ENCODE measurements around the gene PGRMC2. TPM values are rescaled to one million over a fixed set of nuclear protein-coding genes. Genes with fewer than 3 reads are reported as not detected.

PGRMC2 gene
- polyA plus RNA-seq, 3 donors = 22.2 to 62.1 (median 44.0) TPM

DNA sequence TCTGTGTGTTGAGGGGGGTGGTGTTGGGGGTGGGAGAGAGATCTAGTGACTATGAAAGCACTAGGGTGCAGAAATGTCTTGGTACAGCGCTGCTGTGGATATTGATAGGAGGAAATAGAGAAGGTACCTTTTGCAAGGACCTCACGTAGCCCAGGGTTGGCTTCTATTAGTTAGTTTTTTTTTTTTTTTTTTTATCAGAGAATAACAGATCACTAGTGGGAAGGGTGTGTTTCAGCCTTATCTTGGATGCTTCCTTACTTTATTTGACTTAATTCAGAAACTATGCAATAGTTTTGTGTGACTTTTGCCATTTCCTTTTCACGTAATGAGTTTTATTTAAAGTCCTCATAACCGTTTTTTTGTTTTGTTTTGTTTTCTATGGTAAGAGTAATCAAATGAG lies 16.4 kb upstream of the PGRMC2 start:
- no peak overlapping the region for H3K27ac ChIP-seq (ENCODE audit: low read depth, low read length)
- WGBS, 3 donors = 58 to 85% (median 65%) methylated on average over 4 of the region's 4 CpGs

DNA sequence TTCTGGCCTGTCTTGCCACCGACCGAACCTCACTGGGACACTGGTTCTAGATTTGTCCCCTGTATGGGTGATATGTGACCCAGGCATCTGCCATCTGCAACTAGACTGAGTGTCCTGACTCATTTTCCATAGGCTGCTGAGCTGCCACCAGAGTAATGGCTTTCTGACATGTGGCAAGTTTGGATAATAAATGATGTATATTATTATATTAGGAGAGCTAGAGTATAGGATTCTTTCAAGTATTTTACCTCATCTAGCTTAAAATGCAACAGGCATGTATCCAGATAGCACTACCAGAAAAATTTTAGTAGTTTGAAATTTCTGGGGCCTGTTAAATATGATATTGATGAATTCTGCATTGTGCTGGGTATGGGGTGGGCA lies 15.8 kb upstream of the PGRMC2 start:
- no peak overlapping the region for H3K27ac ChIP-seq (ENCODE audit: low read depth, low read length)
- WGBS, 3 donors = 91 to 97% (median 95%) methylated on average over 2 of the region's 2 CpGs

DNA sequence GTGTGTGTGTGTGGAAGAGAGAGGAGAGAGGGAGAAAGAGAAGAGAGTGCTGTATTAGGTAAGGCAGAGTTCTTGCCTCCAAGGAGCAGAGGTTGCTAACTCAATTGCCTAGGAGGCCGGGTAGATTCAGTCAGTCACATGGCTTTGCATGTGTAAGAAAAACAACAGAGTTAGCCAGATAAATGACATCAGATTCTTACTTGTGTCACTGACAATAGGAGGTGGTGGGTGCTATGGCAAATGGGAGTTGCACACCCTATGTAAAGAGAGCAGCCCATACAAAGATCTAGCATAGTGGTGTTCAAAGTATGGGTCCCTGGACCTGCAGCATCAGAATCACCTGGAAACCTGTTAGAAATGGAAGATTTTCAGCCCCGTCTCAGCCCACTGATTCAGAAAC lies 14.4 kb upstream of the PGRMC2 start:
- no peak overlapping the region for H3K27ac ChIP-seq (ENCODE audit: low read depth, low read length)
- 67 to 92% (median 88%) methylated on average over 2 of the region's 2 CpGs for WGBS, 3 donors

DNA sequence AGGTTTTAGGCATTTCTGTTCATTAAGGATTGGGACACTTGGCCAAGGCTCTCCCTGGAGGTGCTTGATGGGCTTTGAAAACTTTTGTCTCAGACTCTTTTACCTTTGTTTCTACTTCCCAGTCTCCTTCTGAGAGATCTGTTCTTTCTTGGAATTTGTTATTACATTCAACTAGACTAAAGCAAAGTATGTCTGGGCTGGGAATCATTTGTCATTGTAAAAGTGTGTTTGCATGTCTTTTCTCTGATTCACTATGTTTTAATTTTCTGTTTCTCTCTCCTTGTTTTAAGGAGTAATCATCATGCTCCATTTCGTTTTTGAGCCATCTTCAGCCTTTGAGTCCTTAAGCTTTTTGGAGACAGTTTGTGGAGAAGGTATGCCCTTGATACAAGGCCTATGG lies 12.2 kb upstream of the PGRMC2 start:
- H3K27ac ChIP-seq (ENCODE audit: low read depth, low read length) = no peak overlapping the region
- 76 to 91% (median 79%) methylated on average over 1 of the region's 1 CpG for WGBS, 3 donors

DNA sequence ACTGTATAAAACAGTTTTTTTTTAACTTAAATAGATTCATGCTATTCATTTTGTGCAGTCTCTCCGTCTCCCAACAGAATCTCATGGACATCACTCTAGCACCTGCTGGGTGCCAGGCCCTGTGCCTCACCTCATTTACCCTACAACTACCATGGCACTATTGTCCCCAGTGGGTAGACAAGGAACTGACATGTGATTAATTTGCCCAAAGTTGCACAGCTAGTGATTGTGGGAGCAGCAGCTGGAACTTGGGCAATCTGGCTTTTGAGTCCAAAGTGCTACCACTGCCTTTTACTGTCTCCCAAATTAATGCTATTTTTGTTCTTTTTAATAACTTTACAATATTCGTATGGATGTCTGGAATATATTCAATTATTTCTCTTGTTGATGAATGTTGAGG lies 11.2 kb upstream of the PGRMC2 start:
- H3K27ac ChIP-seq (ENCODE audit: low read depth, low read length) = no peak overlapping the region
- WGBS, 3 donors = 67 to 90% (median 88%) methylated on average over 2 of the region's 2 CpGs

DNA sequence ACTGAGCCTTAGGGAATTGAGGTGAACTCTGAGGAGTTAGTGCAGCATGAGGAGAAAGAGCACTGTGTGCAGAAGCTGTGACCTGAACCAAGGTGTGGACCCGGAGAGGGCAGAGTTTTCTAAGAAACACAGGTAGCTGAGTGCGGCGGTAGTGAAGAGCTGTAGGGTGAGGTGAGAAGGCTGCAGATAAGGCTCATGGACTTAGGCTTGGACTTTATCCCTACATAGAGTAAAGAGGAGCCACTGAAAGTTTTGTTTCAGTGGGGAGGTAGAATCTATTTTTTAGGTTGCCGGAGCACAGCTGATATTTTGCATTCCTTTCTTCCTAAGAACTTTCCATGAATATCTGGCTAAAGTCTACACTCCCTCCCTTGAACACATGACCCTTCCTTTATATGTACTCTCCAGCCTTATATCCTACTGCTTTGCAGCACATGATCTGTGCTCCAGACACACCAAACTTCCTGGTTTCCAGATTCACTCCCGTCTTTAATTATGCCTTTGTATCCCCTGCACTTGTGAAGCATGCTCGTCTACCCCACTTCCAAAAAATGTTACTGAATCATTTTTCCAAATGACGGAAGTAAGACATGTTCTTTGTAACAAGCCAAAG lies 10.6 kb upstream of the PGRMC2 start:
- no peak overlapping the region for H3K27ac ChIP-seq (ENCODE audit: low read depth, low read length)
- WGBS, 3 donors = 56 to 93% (median 91%) methylated on average over 7 of the region's 7 CpGs

DNA sequence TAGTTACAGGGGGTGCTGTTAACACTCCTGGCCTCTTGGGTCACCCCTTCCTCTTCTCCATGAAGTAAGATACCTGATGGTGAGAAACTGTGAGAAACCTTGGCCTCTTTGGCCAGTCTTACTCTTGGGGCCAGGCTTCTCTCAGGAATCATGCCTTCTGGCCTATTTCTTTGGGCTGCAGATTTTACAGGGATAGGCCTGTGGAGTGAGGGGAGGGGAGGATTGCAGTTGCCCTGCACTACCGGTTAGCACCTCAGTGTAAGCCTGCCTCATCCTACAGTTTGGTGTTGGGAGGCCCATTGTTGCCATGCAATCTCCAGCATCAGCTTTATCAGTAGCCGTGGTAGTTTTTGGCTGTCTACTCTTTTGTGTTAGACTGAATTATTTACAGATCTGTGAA lies 7.6 kb upstream of the PGRMC2 start:
- 61 to 86% (median 69%) methylated on average over 2 of the region's 2 CpGs for WGBS, 3 donors
- no peak overlapping the region for H3K27ac ChIP-seq (ENCODE audit: low read depth, low read length)

DNA sequence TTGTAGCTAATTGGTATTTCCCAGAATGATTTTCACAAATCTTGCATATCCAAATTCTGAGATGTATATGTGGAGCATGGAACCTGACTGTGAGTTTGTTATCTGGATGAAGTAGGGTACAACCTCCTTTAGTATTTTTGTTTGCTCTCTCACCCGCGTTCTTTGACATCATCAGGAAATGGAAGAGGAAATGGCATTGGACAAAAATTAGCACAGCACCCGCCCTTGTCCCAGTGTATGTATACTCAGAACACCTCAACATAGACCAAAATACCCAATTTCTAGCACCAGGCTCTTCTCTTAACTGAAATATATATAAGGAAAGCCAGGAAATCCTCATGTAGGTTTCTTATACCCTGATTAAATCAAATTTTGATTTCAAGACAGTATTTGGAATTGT lies 6.9 kb upstream of the PGRMC2 start:
- 45 to 77% (median 52%) methylated on average over 3 of the region's 3 CpGs for WGBS, 3 donors
- H3K27ac ChIP-seq (ENCODE audit: low read depth, low read length) = no peak overlapping the region

DNA sequence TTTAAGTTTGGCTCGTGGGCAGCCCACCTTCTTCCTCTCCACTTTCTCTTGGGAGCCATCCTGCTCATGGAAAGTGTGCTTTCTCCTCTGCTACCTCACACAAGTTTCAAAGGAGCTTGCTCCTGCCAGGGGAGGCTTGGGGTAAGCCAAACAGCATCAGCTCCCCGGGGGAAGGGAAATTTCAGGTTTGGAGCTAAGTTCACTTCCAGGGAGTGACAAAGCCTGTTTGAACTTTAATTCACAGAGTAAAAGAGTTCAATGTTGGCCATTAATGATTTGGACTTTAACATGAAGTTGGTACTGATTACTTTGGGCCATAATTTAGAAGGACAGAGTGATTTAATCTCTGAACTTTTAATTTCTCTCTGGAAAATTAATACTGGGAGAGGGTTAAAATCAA lies 4.7 kb upstream of the PGRMC2 start:
- 78 to 85% (median 83%) methylated on average over 2 of the region's 2 CpGs for WGBS, 3 donors
- H3K27ac ChIP-seq (ENCODE audit: low read depth, low read length) = no peak overlapping the region

DNA sequence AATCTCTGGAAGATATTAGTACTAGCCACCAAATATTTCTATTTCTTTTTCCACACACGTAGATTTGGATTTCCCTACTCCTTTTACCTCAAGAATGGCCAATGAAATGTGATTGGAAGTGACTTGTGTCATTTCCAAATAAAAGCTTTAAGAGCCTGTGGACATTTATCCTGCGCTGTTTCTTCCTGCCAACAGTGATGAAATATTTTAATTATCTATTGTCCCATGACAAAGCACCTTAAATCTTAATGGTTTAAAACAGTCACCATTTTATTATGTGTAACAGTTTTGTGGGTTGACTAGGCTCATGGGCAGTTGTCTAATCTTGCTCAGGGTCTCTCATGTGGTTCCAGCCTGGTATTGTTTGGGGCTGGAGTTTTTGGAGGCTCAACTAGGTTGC lies 3.5 kb upstream of the PGRMC2 start:
- no peak overlapping the region for H3K27ac ChIP-seq (ENCODE audit: low read depth, low read length)
- 80 to 94% (median 87%) methylated on average over 2 of the region's 2 CpGs for WGBS, 3 donors

DNA sequence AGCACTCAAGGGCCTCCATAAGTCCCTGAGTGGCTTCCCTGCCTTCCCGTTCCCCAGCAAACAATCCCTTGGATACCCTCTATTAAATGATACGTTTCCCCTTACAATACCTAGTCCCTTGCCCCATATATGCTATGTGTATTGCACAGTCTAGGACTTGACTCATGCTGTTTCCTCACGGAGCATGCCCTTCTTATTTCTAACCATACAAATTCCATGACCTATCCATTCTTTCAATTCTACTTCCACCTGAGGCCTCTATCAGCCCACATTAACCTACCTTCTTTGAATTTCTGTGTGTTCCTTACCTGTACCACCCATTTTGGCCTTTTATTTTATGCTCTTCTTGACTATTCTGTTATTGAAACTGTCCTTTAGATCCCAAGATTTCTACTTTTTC lies 2.9 kb upstream of the PGRMC2 start:
- WGBS, 3 donors = 92 to 96% (median 95%) methylated on average over 3 of the region's 3 CpGs
- H3K27ac ChIP-seq (ENCODE audit: low read depth, low read length) = no peak overlapping the region

DNA sequence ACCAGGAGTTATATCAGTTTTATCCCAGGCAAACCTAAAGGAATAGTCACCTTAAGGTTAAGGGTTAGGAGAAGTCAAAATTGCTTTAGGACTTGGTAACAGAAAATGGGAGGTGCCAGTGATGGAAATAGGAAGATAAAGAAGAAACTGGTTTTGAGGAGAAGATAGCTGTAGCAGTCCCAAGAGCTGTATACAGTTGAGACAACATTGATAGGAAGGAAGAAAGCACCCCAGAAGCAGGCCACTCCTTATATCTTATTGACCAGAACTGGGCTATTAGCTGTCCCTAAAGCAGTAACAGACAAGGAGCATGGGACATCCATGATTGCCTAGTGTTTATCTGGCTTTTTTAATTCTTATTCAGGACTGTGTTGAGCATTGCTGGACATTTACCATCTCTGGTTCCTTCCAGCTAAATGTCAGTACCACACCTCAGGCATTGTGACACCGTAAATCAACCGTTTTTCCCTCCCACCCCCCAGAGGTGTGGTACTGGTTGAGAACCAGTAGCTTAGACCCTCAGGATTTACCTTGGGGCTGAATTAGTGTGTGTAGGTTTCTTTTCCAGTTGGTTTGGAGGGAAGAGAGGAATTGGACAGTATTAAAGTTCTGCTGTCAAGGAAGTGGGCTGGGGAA lies 2.0 kb upstream of the PGRMC2 start:
- WGBS, 3 donors = 71 to 90% (median 77%) methylated on average over 2 of the region's 2 CpGs
- H3K27ac ChIP-seq (ENCODE audit: low read depth, low read length) = no peak overlapping the region

DNA sequence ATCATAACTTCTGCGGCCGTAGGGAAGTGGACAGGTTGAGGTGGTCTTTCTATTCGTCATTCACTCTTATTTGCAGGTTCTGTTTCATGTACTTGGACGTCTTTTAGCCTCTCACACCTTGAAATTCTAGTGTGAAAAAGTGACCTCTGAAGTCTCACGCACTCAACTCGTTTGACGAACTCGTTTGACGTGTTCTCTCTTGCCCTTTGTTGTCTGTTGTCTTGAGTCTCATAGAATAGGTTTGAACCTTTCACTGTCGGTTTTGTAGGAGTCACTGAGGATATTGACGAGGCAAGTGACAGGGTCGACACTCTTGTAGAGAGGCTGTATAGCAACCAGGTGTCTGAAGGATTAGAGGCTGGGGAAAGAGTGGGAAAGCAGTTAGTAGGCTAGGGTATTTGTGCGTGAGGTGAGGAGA lies 1.1 kb upstream of the PGRMC2 start:
- peak overlapping the region; percentile 65 for H3K27ac ChIP-seq (ENCODE audit: low read depth, low read length)
- WGBS, 3 donors = 2 to 5% (median 4%) methylated on average over 13 of the region's 13 CpGs

DNA sequence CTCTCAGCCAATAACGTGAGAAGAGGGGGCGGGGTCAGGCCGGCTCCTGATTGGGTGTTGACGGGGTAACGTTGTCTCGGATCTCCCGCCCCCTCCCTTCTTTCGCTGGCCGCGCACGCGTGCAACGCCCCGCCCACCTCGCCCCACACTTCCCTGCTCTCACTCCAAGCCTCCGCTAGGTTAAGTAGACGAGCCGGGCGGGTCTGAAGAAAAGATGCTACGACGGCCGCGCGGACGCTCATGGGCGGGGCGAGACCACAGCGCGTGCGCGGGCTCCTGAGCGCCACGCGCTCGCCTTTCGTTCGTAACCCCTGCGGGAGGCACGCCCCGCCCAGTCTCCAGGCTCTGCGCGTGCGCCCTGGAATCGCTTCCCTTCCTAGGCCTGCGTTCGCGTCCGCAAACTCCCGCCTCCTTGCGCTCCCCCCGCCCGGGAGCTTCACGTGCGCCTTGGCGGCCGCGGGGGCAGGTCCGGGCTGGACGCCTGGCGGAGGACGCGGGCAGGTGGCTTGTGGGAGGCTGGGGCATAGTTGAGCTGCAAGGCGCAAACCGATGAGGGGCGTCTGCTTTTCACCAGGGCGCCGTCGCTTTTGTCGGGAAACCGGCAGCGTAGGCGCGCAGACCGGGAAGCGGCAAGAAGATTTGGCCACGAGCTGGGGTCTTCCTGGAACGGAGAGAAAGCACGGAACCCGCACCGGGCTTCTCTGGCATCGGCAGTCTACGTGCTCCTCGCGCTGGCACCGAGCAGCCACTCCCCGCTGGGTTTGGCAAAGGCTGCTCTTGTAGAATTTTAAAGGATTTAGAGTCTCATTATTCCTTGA lies 467 bp upstream of the PGRMC2 start:
- WGBS, 3 donors = 0 to 1% (median 0%) methylated on average over 73 to 86 of the region's 86 CpGs
- H3K27ac ChIP-seq (ENCODE audit: low read depth, low read length) = peak overlapping the region; percentile 65

DNA sequence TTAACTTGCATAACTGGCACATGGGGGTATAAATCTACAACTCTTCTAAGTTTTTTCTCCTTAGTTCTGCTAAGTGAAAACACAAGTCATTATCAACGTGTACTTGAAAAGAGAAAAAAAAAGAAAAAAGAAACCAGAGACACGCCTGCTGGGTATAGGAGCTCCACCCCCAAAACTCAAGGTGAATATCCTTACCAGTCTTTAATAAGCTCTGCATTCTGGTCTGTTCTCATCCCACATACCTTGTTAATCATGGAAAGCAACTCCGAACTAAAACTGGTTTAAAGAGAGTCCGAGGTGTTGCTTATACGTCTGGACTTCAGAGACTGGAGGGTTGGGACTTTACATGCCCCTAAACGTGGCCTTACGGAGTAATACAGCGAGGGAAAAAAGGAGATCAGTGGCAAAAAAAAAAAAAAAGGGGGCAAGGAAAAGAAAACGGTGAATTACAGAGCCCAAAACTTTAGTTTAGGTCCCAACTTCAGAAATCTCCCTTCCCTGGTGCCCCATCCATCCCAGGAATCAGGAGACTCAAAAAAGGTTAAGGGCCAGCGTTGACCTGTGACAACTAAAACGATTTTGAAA lies 1.0 kb downstream of the PGRMC2 start:
- no peak overlapping the region for H3K27ac ChIP-seq (ENCODE audit: low read depth, low read length)

DNA sequence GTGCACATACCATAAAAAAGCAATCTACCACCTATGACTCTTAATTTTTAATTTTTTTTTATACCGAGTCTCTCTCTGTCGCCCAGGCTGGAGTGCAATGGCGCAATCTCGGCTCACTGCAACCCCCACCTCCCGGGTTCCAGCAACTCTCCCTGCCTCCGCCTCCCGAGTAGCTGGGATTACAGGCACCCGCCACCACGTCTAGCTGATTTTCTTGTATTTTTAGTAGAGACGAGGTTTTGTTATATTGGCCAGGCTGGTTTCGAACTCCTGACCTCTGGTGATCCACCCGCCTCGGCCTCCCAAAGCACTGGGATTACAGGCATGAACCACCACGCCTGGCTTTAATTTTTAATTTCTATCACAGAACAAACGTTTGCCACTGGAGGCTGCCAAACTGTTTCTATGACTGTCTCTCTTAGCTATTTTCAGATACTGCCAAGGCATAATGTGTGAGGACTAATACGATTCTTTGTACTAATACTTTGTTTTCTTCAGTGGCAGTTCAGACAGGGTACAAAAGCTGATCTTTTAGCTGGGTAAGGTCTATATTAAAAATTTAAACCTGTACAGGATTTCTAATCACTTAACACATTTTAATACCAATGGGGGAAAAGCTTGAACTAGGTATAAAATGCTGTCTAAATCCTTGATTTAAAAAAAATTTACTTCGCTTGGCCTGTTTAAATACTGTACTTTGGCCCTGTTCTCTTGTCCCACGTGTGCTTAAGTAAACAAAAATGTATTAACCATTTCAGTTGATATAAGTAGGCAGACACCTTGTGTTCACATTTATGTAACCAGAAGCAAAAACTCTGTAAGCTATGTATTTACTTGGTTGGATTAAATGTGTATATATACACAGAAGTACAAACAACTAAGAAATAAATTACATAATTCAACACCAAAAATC lies 2.3 kb downstream of the PGRMC2 start:
- H3K27ac ChIP-seq (ENCODE audit: low read depth, low read length) = no peak overlapping the region
- WGBS, 3 donors = 31 to 79% (median 68%) methylated on average over 18 of the region's 18 CpGs

More for the DNA sequence above, 1.0 kb downstream of the PGRMC2 start:
- 1 to 2% (median 1%) methylated on average over 11 of the region's 11 CpGs for WGBS, 3 donors

DNA sequence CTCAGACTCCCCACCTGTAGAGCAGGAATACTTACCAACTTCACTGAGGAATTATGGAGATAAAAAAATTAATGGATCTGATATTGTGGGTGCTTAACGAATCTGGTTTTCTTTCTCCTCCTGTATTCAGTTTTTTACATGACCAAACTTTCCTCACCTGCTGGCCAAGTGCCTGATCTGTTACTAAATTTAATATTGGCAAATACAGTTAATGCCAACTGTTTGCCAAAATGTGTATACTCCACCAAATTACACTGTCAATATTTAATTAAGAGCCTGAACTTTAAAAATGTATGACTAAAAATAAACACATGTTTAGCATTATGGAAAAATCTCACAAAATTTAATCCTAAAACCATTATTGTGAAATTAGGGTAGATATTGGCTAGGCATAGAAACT lies 3.3 kb downstream of the PGRMC2 start:
- no peak overlapping the region for H3K27ac ChIP-seq (ENCODE audit: low read depth, low read length)
- WGBS, 3 donors = 24 to 88% (median 87%) methylated on average over 1 of the region's 1 CpG

DNA sequence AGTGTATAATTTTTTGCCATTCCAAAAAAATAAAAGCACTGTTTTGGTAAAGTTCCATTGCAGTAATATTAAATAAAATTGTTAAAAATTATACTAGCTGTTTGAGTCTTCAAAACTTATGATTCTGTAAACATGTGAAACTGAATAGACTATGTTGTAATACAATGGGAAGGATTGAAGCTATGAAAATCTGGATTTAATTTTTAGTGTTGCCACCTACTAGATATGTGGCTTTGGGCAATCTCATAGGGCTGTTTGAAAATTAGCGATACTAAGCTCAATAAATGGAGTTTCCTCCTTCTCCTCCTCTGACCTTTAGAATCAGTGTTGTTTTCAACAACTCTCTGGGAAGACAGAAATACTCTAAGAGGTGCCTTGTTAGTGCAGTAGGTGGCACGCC lies 4.5 kb downstream of the PGRMC2 start:
- H3K27ac ChIP-seq (ENCODE audit: low read depth, low read length) = no peak overlapping the region
- 81 to 97% (median 96%) methylated on average over 2 of the region's 2 CpGs for WGBS, 3 donors

Measured in adipose tissue (tissue), 3 donors.